ENCODE data around the gene ACTN1. TPM values are rescaled to one million over a fixed set of nuclear protein-coding genes. Genes with fewer than 3 reads are reported as not detected.
A peak's percentile ranks its signal among the peaks of the same experiment; 100 is the strongest.
"Not testable (repeated sequence)": the region's sequence is repeated elsewhere in the genome, so short reads cannot be mapped to it uniquely, and the experiment has no call there.

Gene ACTN1
- total and polyA plus RNA-seq, 8 donors: 24.4 to 133 (median 49.0) TPM

- intact Hi-C loops (cut with DNase I): no loop called here
- no peaks in the 10 kb centered on the region for H3K27me3 ChIP-seq
- no peaks in the 10 kb centered on the region for H3K9me3 ChIP-seq
- H3K4me3 ChIP-seq: peak overlapping the region in 1 of 4 donors; percentile 94
- H3K4me1 ChIP-seq: peaks cover 0 to 37% (median 0%) of the 10 kb centered on the region in 3 donors
- TF ChIP-seq, protein P1, sequence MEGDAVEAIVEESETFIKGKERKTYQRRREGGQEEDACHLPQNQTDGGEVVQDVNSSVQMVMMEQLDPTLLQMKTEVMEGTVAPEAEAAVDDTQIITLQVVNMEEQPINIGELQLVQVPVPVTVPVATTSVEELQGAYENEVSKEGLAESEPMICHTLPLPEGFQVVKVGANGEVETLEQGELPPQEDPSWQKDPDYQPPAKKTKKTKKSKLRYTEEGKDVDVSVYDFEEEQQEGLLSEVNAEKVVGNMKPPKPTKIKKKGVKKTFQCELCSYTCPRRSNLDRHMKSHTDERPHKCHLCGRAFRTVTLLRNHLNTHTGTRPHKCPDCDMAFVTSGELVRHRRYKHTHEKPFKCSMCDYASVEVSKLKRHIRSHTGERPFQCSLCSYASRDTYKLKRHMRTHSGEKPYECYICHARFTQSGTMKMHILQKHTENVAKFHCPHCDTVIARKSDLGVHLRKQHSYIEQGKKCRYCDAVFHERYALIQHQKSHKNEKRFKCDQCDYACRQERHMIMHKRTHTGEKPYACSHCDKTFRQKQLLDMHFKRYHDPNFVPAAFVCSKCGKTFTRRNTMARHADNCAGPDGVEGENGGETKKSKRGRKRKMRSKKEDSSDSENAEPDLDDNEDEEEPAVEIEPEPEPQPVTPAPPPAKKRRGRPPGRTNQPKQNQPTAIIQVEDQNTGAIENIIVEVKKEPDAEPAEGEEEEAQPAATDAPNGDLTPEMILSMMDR (IDR thresholded peaks at IDR 0.05): no peak
- H3K36me3 ChIP-seq: no peaks in the 10 kb centered on the region
- no peak overlapping the region for H3K27ac ChIP-seq
- ATAC-seq (no peak), DNase-seq (peak in 1 of 6 donors; percentile 36), FAIRE-seq (no peak)
- 60 to 61% methylated on average over 7 of the region's 7 CpGs for WGBS, 2 donors
These were observed 3.4 kb downstream of the ACTN1 start for GRCh38 chr14:68975667-68976066.

DNA sequence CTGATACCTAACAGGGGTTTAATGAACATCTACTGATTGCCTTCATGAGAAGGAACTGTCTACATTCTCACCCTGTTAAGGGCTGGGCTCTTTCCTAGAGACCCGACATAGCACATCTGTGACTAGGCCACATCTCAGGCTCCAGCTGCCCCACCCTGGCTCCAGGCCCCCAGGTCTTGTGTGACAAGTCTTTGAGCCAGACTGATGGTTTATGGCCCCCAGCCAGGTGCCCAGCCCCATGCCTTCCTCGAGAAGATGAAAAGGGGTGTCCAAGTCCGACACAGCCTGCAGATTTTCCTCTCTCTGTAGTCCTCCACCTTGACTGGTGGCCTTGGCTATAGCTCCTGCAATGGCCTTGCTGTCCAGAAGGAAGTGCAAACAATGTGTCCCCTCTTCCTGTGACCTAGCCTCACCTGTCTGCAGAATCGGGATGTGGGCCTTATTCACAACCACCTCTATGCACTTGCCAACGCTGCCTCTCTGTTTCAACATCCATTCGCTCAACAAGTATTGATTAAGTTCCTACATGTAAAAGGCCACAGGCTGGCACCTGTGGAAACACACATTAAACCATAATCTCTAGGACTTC is 4.2 kb downstream of the ACTN1 start:
- DNase-seq: peak in 3 of 6 donors; percentile 43 to 65 (median 57)
- peaks cover 0 to 45% (median 0%) of the 10 kb centered on the region in 3 donors for H3K4me1 ChIP-seq
- TF ChIP-seq, protein P1 (IDR thresholded peaks at IDR 0.05): no peak
- ATAC-seq: no peak
- WGBS, 2 donors: 50 to 54% methylated on average over 6 of the region's 6 CpGs
- no peak for FAIRE-seq
- H3K4me3 ChIP-seq: no peak overlapping the region
- no peaks in the 10 kb centered on the region for H3K9me3 ChIP-seq
- no peaks in the 10 kb centered on the region for H3K36me3 ChIP-seq
- intact Hi-C loops (cut with DNase I): no loop called here
- H3K27me3 ChIP-seq: no peaks in the 10 kb centered on the region
- H3K27ac ChIP-seq: no peak overlapping the region

GRCh38 chr14:68973639-68974038 is 5.5 kb downstream of the ACTN1 start:
- DNase-seq: peak in 1 of 6 donors; percentile 25
- no peak for ATAC-seq
- no peak overlapping the region for H3K4me3 ChIP-seq
- FAIRE-seq: no peak
- no peak overlapping the region for H3K27ac ChIP-seq
- no peaks in the 10 kb centered on the region for H3K27me3 ChIP-seq
- TF ChIP-seq, protein P1 (IDR thresholded peaks at IDR 0.05): no peak
- no peaks in the 10 kb centered on the region for H3K9me3 ChIP-seq
- intact Hi-C loops (cut with DNase I): no loop called here
- peaks cover 0 to 55% (median 0%) of the 10 kb centered on the region in 3 donors for H3K4me1 ChIP-seq
- H3K36me3 ChIP-seq: no peaks in the 10 kb centered on the region
- whole genome bisulfite sequencing, 2 donors: 97 to 99% methylated on average over 5 of the region's 5 CpGs

DNA sequence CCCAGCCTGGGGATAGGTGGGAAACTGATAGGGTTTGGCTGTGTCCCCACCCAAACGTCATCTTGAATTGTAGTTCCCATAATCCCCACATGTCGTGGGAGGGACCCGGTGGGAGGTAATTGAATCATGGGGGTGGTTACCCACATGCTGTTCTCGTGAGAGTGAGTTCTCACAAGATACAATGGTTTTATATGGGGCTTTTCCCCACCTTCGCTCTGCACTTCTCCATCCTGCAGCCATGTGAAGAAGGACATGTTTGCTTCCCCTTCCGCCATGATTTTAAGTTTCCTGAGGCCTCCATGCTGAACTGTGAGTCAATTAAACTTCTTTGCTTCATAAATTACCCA is 5.9 kb downstream of the ACTN1 start:
- H3K9me3 ChIP-seq; DNase-seq; H3K36me3 ChIP-seq; H3K27me3 ChIP-seq; H3K4me3 ChIP-seq; H3K27ac ChIP-seq; FAIRE-seq; ATAC-seq; intact Hi-C loops (cut with DNase I): not testable (repeated sequence)
- 88 to 91% methylated on average over 6 of the region's 6 CpGs for WGBS, 2 donors
- H3K4me1 ChIP-seq: peaks cover 0 to 59% (median 0%) of the 10 kb centered on the region in 3 donors

- DNase-seq (peak in 1 of 6 donors; percentile 35), ATAC-seq (no peak), FAIRE-seq (no peak)
- intact Hi-C loops (cut with DNase I): no loop called here
- Histone ChIP-seq H3K4me1 (peaks cover 0 to 64% (median 0%) of the 10 kb centered on the region in 3 donors), H3K27ac (no peak overlapping the region), H3K27me3 (no peaks in the 10 kb centered on the region), H3K36me3 (no peaks in the 10 kb centered on the region), H3K4me3 (no peak overlapping the region), H3K9me3 (no peaks in the 10 kb centered on the region)
- 92 to 93% methylated on average over 14 of the region's 14 CpGs for WGBS, 2 donors
- TF ChIP-seq, protein P1 (IDR thresholded peaks at IDR 0.05): no peak
These were observed 6.4 kb downstream of the ACTN1 start for GRCh38 chr14:68972507-68973218.

Measured in pancreas (tissue), 10 donors.